GM15510 (cell line): Measurements from ENCODE around the gene SDCCAG8.

Experiments used
- POLR2A ChIP-seq: IDR thresholded peaks from 3 replicates; pipeline ENCODE4 v1.6.1; 2011; ENCODE audit warnings: borderline replicate concordance; ENCODE audit not compliant: insufficient read length; ENCODE audit errors: extremely low read depth

The SDCCAG8 gene

GRCh38 chr1:243291292-243291691 is 35.5 kb downstream of the SDCCAG8 start:
- no peak for TF ChIP-seq POLR2A

- no peak for TF ChIP-seq POLR2A
These were observed 36.3 kb downstream of the SDCCAG8 start for GRCh38 chr1:243292117-243292516.

GRCh38 chr1:243293941-243294722 is 38.3 kb downstream of the SDCCAG8 start:
- TF ChIP-seq POLR2A = no peak

- no peak for TF ChIP-seq POLR2A
These were observed 38.9 kb downstream of the SDCCAG8 start for GRCh38 chr1:243294723-243295121.

- TF ChIP-seq POLR2A = no peak
These were observed 43.2 kb downstream of the SDCCAG8 start for GRCh38 chr1:243299069-243299468.

- TF ChIP-seq POLR2A = no peak
These were observed 45.2 kb downstream of the SDCCAG8 start for GRCh38 chr1:243301059-243301458.

- TF ChIP-seq POLR2A = no peak
These were observed 56.0 kb downstream of the SDCCAG8 start for GRCh38 chr1:243311809-243312208.

- no peak for TF ChIP-seq POLR2A
These were observed 57.3 kb downstream of the SDCCAG8 start for GRCh38 chr1:243312952-243313634.

- TF ChIP-seq POLR2A = no peak
These were observed 58.0 kb downstream of the SDCCAG8 start for GRCh38 chr1:243313635-243314536.

- TF ChIP-seq POLR2A = no peak
These were observed 59.6 kb downstream of the SDCCAG8 start for GRCh38 chr1:243315455-243315854.

GRCh38 chr1:243315893-243316292 is 60.1 kb downstream of the SDCCAG8 start:
- TF ChIP-seq POLR2A = no peak

- no peak for TF ChIP-seq POLR2A
These were observed 60.6 kb downstream of the SDCCAG8 start for GRCh38 chr1:243316366-243316989.

- TF ChIP-seq POLR2A = no peak
These were observed 64.4 kb downstream of the SDCCAG8 start for GRCh38 chr1:243320224-243320623.

GRCh38 chr1:243322326-243322725 is 66.5 kb downstream of the SDCCAG8 start:
- TF ChIP-seq POLR2A = no peak
